Posterior vena cava (tissue), 2 donors: ENCODE measurements around the gene SLF2. TPM values are rescaled to one million over a fixed set of nuclear protein-coding genes. Genes with fewer than 3 reads are reported as not detected.

Source experiments
- DNase-seq: peaks from one replicate; pipeline ENCODE4 v3.0.0-alpha.2; 2020; ENCODE audit warnings: low spot score
- intact Hi-C, 2 donors: fragments of 100-400 bp; cut with DNase I; formaldehyde crosslinking; loops; one replicate each; pipeline versions ENCODE4 v1.14.1 to v1.14.2; 2022 to 2023
- total RNA-seq, 2 donors: library from RNA; stranded (reverse); fragmentation: NEBNext Ultra II Directional; extraction: Animal tissue kit (Norgen Biotek cat#: 25700); gene quantifications; one replicate each; pipeline ENCODE4 v1.2.1, GENCODE V29; 2021
- donor health status: DM: yes; HTN: yes; CAD: no.
- donor health status: DM: yes; HTN: yes; CAD: no.

The SLF2 gene
- total RNA-seq, 2 donors from 2014 or later: 21.8 to 23.7 TPM

- intact Hi-C loops: no loop called here
- DNase-seq: no peak
These were observed 74.9 kb downstream of the SLF2 start for GRCh38 chr10:100987685-100988049.

- intact Hi-C loops: no loop called here
- no peak for DNase-seq
These were observed 75.4 kb downstream of the SLF2 start for GRCh38 chr10:100988166-100988565.

- DNase-seq: no peak
- intact Hi-C loops: no loop called here
These were observed 76.3 kb downstream of the SLF2 start for GRCh38 chr10:100989088-100989487.

- no peak for DNase-seq
These were observed 81.4 kb downstream of the SLF2 start for GRCh38 chr10:100993986-100994708.

GRCh38 chr10:100995181-100995580, 82.4 kb downstream of the SLF2 start:
- no peak for DNase-seq
- intact Hi-C loops: no loop called here

More at GRCh38 chr10:100993986-100994708, 81.4 kb downstream of the SLF2 start:
- intact Hi-C loops: no loop called here

- no peak for DNase-seq
- intact Hi-C loops: no loop called here
These were observed 84.1 kb downstream of the SLF2 start for GRCh38 chr10:100996678-100997359.

GRCh38 chr10:100997360-100998182, 84.8 kb downstream of the SLF2 start:
- intact Hi-C loops: loop anchor here in 1 of 2 donors (2.0 kb wide), 1 partner anchor 15 kb away; no protein-coding TSS in a partner anchor
- DNase-seq: peak; percentile 93

- peak; percentile 91 for DNase-seq
- intact Hi-C loops: loop anchor here in 1 of 2 donors (2.0 kb wide), 1 partner anchor 14 kb away; no protein-coding TSS in a partner anchor
These were observed 85.6 kb downstream of the SLF2 start for GRCh38 chr10:100998183-100998990.

GRCh38 chr10:100998991-100999741, 86.4 kb downstream of the SLF2 start:
- DNase-seq: peak; percentile 95
- intact Hi-C loops: loop anchor here in 1 of 2 donors (2.0 kb wide), 1 partner anchor 14 kb away; no protein-coding TSS in a partner anchor

- intact Hi-C loops: loop anchor here in 1 of 2 donors (2.0 kb wide), 1 partner anchor 13 kb away; no protein-coding TSS in a partner anchor
- DNase-seq: no peak
These were observed 87.0 kb downstream of the SLF2 start, which contains the start of gene LZTS2 for GRCh38 chr10:100999742-101000126. Gene LZTS2 (plus strand): TSS chr10:100999808. CDS start chr10:101002539, 2,731 bp downstream.

GRCh38 chr10:101000127-101000914, 87.6 kb downstream of the SLF2 start:
- intact Hi-C loops: no loop called here
- peak; percentile 82 for DNase-seq

GRCh38 chr10:101000915-101001658, 88.3 kb downstream of the SLF2 start:
- peak; percentile 97 for DNase-seq
- intact Hi-C loops: no loop called here

GRCh38 chr10:101001659-101002035, 88.9 kb downstream of the SLF2 start:
- intact Hi-C loops: no loop called here
- DNase-seq: no peak

GRCh38 chr10:101002456-101002855, 89.7 kb downstream of the SLF2 start:
- DNase-seq: no peak
- intact Hi-C loops: no loop called here

- no peak for DNase-seq
- intact Hi-C loops: no loop called here
These were observed 91.0 kb downstream of the SLF2 start for GRCh38 chr10:101003639-101004206.

- no peak for DNase-seq
- intact Hi-C loops: no loop called here
These were observed 92.6 kb downstream of the SLF2 start for GRCh38 chr10:101005361-101005760.
